GM21360 (cell line): ENCODE results near the gene NAMPT.
"Not testable (repeated sequence)": the region's sequence is repeated elsewhere in the genome, so short reads cannot be mapped to it uniquely, and the experiment has no call there.

Experiments
- ATAC-seq: cut with Tn5 transposase; IDR thresholded peaks from one replicate; pipeline ENCODE4 v1.9.1; 2021; ENCODE audit warnings: mild to moderate bottlenecking, moderate library complexity; ENCODE audit not compliant: unreplicated experiment

NAMPT gene

GRCh38 chr7:106284714-106285050 is at the start of gene NAMPT:
NAMPT (minus strand) TSS chr7:106284983; CDS start chr7:106284884, 99 bp downstream.
- no peak for ATAC-seq

GRCh38 chr7:106332201-106332600 is 47.4 kb upstream of the NAMPT start:
- no peak for ATAC-seq

- ATAC-seq: no peak
These were observed 46.8 kb upstream of the NAMPT start for GRCh38 chr7:106331441-106332175.

- ATAC-seq: no peak
These were observed 45.4 kb upstream of the NAMPT start for GRCh38 chr7:106329971-106330733.

GRCh38 chr7:106329408-106329807 is 44.6 kb upstream of the NAMPT start:
- no peak for ATAC-seq

GRCh38 chr7:106327538-106328481 is 43.0 kb upstream of the NAMPT start:
- ATAC-seq: no peak

GRCh38 chr7:106326594-106327537 is 42.1 kb upstream of the NAMPT start:
- no peak for ATAC-seq

GRCh38 chr7:106324509-106324908 is 39.7 kb upstream of the NAMPT start:
- ATAC-seq: not testable (repeated sequence)

GRCh38 chr7:106320254-106320770 is 35.5 kb upstream of the NAMPT start:
- not testable (repeated sequence) for ATAC-seq

GRCh38 chr7:106318482-106318881 is 33.7 kb upstream of the NAMPT start:
- ATAC-seq: no peak

GRCh38 chr7:106317971-106318370 is 33.2 kb upstream of the NAMPT start:
- no peak for ATAC-seq

GRCh38 chr7:106316947-106317346 is 32.2 kb upstream of the NAMPT start:
- no peak for ATAC-seq

- ATAC-seq: no peak
These were observed 30.1 kb upstream of the NAMPT start for GRCh38 chr7:106314875-106315274.

- ATAC-seq: no peak
These were observed 29.2 kb upstream of the NAMPT start for GRCh38 chr7:106313966-106314365.

- ATAC-seq: no peak
These were observed 28.7 kb upstream of the NAMPT start for GRCh38 chr7:106313456-106313901.

GRCh38 chr7:106312906-106313305 is 28.1 kb upstream of the NAMPT start:
- no peak for ATAC-seq

- ATAC-seq: no peak
These were observed 27.5 kb upstream of the NAMPT start for GRCh38 chr7:106312099-106312871.

GRCh38 chr7:106309362-106309761 is 24.6 kb upstream of the NAMPT start:
- no peak for ATAC-seq

GRCh38 chr7:106306256-106306655 is 21.5 kb upstream of the NAMPT start:
- ATAC-seq: no peak
